Duodenal mucosa (tissue), 2 donors: ENCODE results near the gene CCL24.
"Not testable (repeated sequence)": the region's sequence is repeated elsewhere in the genome, so short reads cannot be mapped to it uniquely, and the experiment has no call there.

Experiments
- H3K27ac ChIP-seq: one replicate; pipeline ENCODE4 v1.7.0; 2013; ENCODE audit warnings: low read depth, low read length
- H3K27me3 ChIP-seq, 2 donors: one replicate each; pipeline ENCODE4 v1.7.0; 2013; ENCODE audit warnings: low read length in 2 of 2, control low read depth in 1 of 2; ENCODE audit not compliant: insufficient read depth in 2 of 2, control insufficient read depth in 1 of 2
- H3K36me3 ChIP-seq, 2 donors: one replicate each; pipeline ENCODE4 v1.7.0; 2013; ENCODE audit warnings: low read length in 2 of 2, control low read depth in 1 of 2; ENCODE audit not compliant: insufficient read depth in 2 of 2, control insufficient read depth in 1 of 2
- H3K4me1 ChIP-seq, 2 donors: one replicate each; pipeline ENCODE4 v1.7.0; 2013; ENCODE audit warnings: low read length in 2 of 2, control low read depth in 1 of 2; ENCODE audit not compliant: insufficient read depth in 2 of 2, control insufficient read depth in 1 of 2
- H3K4me3 ChIP-seq, 2 donors: one replicate each; pipeline ENCODE4 v1.7.0; 2013; ENCODE audit warnings: low read length in 2 of 2, low read depth in 1 of 2
- H3K9ac ChIP-seq, 2 donors: one replicate each; pipeline ENCODE4 v1.7.0; 2013; ENCODE audit warnings: low read length in 2 of 2, low read depth in 1 of 2
- H3K9me3 ChIP-seq, 2 donors: one replicate each; pipeline ENCODE4 v1.7.0; 2013; ENCODE audit warnings: low read length in 2 of 2, control low read depth in 1 of 2; ENCODE audit not compliant: control insufficient read depth in 1 of 2

The CCL24 gene

DNA sequence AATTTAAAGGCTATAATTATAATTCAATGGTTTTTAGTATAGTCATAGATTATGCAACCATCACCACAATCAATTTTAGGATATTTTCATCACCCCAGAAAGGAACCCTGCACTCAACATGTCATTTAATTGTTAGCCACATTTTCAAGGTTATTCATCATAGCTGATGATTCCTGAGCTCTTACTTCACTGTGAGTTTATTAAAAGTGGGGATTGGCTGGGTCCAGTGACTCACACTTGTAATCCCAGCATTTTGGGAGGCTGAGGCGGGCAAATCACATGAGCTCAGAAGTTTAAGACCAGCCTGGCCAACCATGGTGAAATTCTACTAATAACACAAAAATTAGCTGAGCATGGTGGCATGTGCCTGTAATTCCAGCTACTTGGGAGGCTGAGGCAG, 42.4 kb downstream of the CCL24 start:
- H3K4me3 ChIP-seq: no peak overlapping the region
- no peaks in the 10 kb centered on the region for H3K27me3 ChIP-seq
- no peaks in the 10 kb centered on the region for H3K9me3 ChIP-seq
- peaks cover 0 to 5% of the 10 kb centered on the region in 2 donors for H3K4me1 ChIP-seq
- H3K36me3 ChIP-seq: no peaks in the 10 kb centered on the region
- H3K27ac ChIP-seq: no peak overlapping the region
- no peak overlapping the region for H3K9ac ChIP-seq

DNA sequence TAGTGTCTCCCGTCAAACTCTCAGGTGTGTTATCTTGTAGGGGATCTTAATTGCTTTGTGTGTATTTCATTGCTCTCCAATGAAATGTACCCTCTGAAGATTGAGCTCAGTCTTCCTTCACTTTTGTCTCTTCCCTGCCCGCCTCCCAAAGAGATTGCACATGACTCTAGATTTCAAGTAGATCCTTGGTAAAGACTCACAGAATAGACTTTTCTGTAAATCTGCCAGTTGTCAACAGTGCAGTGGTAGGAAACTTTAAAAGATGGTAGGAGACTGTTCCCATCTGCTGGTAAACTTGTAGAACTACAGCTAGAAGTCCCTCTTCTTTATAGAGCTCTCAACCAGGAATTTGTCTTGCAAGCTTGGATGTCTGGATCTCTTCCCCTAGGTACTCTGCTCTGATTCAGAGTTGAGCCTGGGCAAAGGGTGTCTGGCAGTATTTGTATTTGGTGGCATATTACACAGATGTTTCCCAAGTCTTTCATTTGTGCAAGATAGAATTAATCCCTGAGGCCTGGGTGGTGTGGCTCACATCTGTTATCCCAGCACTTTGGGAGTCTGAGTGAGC, 51.2 kb downstream of the CCL24 start:
- Histone ChIP-seq H3K9me3 (no peaks in the 10 kb centered on the region), H3K27me3 (no peaks in the 10 kb centered on the region), H3K4me1 (peaks cover 0 to 3% of the 10 kb centered on the region in 2 donors), H3K27ac (no peak overlapping the region), H3K9ac (no peak overlapping the region), H3K36me3 (no peaks in the 10 kb centered on the region), H3K4me3 (no peak overlapping the region)

- not testable (repeated sequence) for H3K4me3 ChIP-seq, H3K27ac ChIP-seq, H3K27me3 ChIP-seq, H3K36me3 ChIP-seq, H3K4me1 ChIP-seq, H3K9me3 ChIP-seq, H3K9ac ChIP-seq
Observed at GRCh38 chr7:75761801-75762200, 51.8 kb downstream of the CCL24 start.
